ENCODE results near the gene CENPT. TPM values are rescaled to one million over a fixed set of nuclear protein-coding genes. Genes with fewer than 3 reads are reported as not detected.

Gene CENPT
- total and polyA plus RNA-seq, 2 experiments from 2014 or later = 61.8 to 65.2 TPM

DNA sequence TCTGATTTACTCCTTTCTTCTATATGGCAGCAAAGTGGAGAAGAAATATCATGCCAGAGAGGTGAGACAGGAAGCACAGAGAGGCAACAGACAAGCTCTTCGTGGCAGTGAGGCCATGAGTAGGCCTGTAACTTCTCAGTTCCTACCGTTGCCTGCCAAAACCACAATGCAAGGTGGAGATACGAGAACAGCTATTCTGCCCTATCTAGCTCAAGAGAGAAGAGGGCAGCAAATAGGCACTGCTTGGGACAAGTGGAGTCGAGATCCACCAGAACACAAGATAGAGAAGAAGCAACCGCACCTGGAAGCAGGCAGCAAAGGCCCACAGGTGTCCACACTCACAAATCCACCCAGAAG is 66.0 kb downstream of the CENPT start:
- no peak for TF ChIP-seq CTCF (IDR thresholded peaks at IDR 0.05; ENCODE audit: low read depth, low read length)
- no peaks in the 10 kb centered on the region for H3K36me3 ChIP-seq
- DNase-seq (ENCODE audit: low read depth in 1 of 2, low spot score in 1 of 2) = no peak
- no peaks in the 10 kb centered on the region for H3K9me3 ChIP-seq (ENCODE audit: low read depth)
- H3K4me1 ChIP-seq (ENCODE audit: low read depth) = no peaks in the 10 kb centered on the region
- no peak overlapping the region for H3K27ac ChIP-seq
- no peak overlapping the region for H3K4me3 ChIP-seq
- peaks cover 73% of the 10 kb centered on the region for H3K27me3 ChIP-seq

GRCh38 chr16:67780847-67781564 is 66.5 kb downstream of the CENPT start:
- no peaks in the 10 kb centered on the region for H3K9me3 ChIP-seq (ENCODE audit: low read depth)
- H3K27me3 ChIP-seq = peaks cover 70% of the 10 kb centered on the region
- DNase-seq (ENCODE audit: low read depth in 1 of 2, low spot score in 1 of 2) = no peak
- H3K27ac ChIP-seq = no peak overlapping the region
- no peaks in the 10 kb centered on the region for H3K4me1 ChIP-seq (ENCODE audit: low read depth)
- TF ChIP-seq CTCF (IDR thresholded peaks at IDR 0.05; ENCODE audit: low read depth, low read length) = no peak
- H3K4me3 ChIP-seq = no peak overlapping the region
- no peaks in the 10 kb centered on the region for H3K36me3 ChIP-seq

- Histone ChIP-seq H3K9me3 (ENCODE audit: low read depth) (no peaks in the 10 kb centered on the region), H3K4me3 (no peak overlapping the region), H3K36me3 (no peaks in the 10 kb centered on the region), H3K27me3 (peaks cover 74% of the 10 kb centered on the region), H3K27ac (no peak overlapping the region), H3K4me1 (ENCODE audit: low read depth) (no peaks in the 10 kb centered on the region)
- DNase-seq (ENCODE audit: low read depth in 1 of 2, low spot score in 1 of 2) = no peak
- TF ChIP-seq CTCF (IDR thresholded peaks at IDR 0.05; ENCODE audit: low read depth, low read length) = no peak
These were observed 68.1 kb downstream of the CENPT start for GRCh38 chr16:67779256-67780014.

Other genes with a start within 250 kb of the CENPT start
- gene CARMIL2, start 202.5 kb downstream of the CENPT start, total RNA-seq = 0.78 and 1.6 TPM in 2 replicates
- 2.3 and 2.4 TPM in 2 replicates for gene CARMIL2, start 202.5 kb downstream of the CENPT start, polyA plus RNA-seq
- 17.2 and 25.5 TPM in 2 replicates for gene ACD, start 187.4 kb downstream of the CENPT start, total RNA-seq
- 25.1 and 31.8 TPM in 2 replicates for gene ACD, start 187.4 kb downstream of the CENPT start, polyA plus RNA-seq
- 0.71 and 0.74 TPM in 2 replicates for gene PARD6A, start 186.7 kb downstream of the CENPT start, total RNA-seq
- gene PARD6A, start 186.7 kb downstream of the CENPT start, polyA plus RNA-seq = 0.91 and 1.1 TPM in 2 replicates
- gene ENKD1, start 180.9 kb downstream of the CENPT start, total RNA-seq = 29.8 and 34.8 TPM in 2 replicates
- 23.3 and 23.8 TPM in 2 replicates for gene ENKD1, start 180.9 kb downstream of the CENPT start, polyA plus RNA-seq
- 13.0 and 14.9 TPM in 2 replicates for gene C16orf86, start 180.9 kb downstream of the CENPT start, total RNA-seq
- 1.7 and 5.1 TPM in 2 replicates for gene C16orf86, start 180.9 kb downstream of the CENPT start, polyA plus RNA-seq
- gene GFOD2, start 128.4 kb downstream of the CENPT start, total RNA-seq = 5.9 and 8.4 TPM in 2 replicates
- 2.2 and 5.6 TPM in 2 replicates for gene GFOD2, start 128.4 kb downstream of the CENPT start, polyA plus RNA-seq
- 7.4 and 8.0 TPM in 2 replicates for gene RANBP10, start 41.1 kb downstream of the CENPT start, total RNA-seq
- 13.4 and 13.6 TPM in 2 replicates for gene RANBP10, start 41.1 kb downstream of the CENPT start, polyA plus RNA-seq
- gene TSNAXIP1, start 40.8 kb downstream of the CENPT start, total RNA-seq = 1.1 and 4.0 TPM in 2 replicates
- gene TSNAXIP1, start 40.8 kb downstream of the CENPT start, polyA plus RNA-seq = 1.7 and 3.0 TPM in 2 replicates
- 75.3 and 80.7 TPM in 2 replicates for gene THAP11, start 5.4 kb downstream of the CENPT start, total RNA-seq
- 61.3 and 68.3 TPM in 2 replicates for gene THAP11, start 5.4 kb downstream of the CENPT start, polyA plus RNA-seq
- gene NUTF2, start 760 bp downstream of the CENPT start, total RNA-seq = 77.6 and 213 TPM in 2 replicates
- 220 and 235 TPM in 2 replicates for gene NUTF2, start 760 bp downstream of the CENPT start, polyA plus RNA-seq
- 89.6 and 95.7 TPM in 2 replicates for gene EDC4, start 25.4 kb upstream of the CENPT start, total RNA-seq
- 68.3 and 87.8 TPM in 2 replicates for gene EDC4, start 25.4 kb upstream of the CENPT start, polyA plus RNA-seq
- 2.2 and 4.8 TPM in 2 replicates for gene NRN1L, start 37.2 kb upstream of the CENPT start, total RNA-seq
- 0.32 and 0.73 TPM in 2 replicates for gene NRN1L, start 37.2 kb upstream of the CENPT start, polyA plus RNA-seq
- gene PSKH1, start 45.6 kb upstream of the CENPT start, total RNA-seq = 31.0 and 31.6 TPM in 2 replicates
- gene PSKH1, start 45.6 kb upstream of the CENPT start, polyA plus RNA-seq = 46.7 and 48.8 TPM in 2 replicates
- gene CTRL, start 84.2 kb upstream of the CENPT start, total RNA-seq = 1.9 and 2.7 TPM in 2 replicates
- 10.0 and 14.8 TPM in 2 replicates for gene CTRL, start 84.2 kb upstream of the CENPT start, polyA plus RNA-seq
- 26.7 and 35.1 TPM in 2 replicates for gene PSMB10, start 89.2 kb upstream of the CENPT start, total RNA-seq
- gene PSMB10, start 89.2 kb upstream of the CENPT start, polyA plus RNA-seq = 34.6 and 53.2 TPM in 2 replicates
- gene LCAT, start 96.4 kb upstream of the CENPT start, total RNA-seq = 11.3 and 13.4 TPM in 2 replicates
- 13.8 and 18.4 TPM in 2 replicates for gene LCAT, start 96.4 kb upstream of the CENPT start, polyA plus RNA-seq
- gene SLC12A4, start 120.9 kb upstream of the CENPT start, total RNA-seq = 35.0 and 49.2 TPM in 2 replicates
- 36.5 and 59.4 TPM in 2 replicates for gene SLC12A4, start 120.9 kb upstream of the CENPT start, polyA plus RNA-seq
- gene DPEP3, start 132.8 kb upstream of the CENPT start, total RNA-seq = 0.07 TPM in 1 of 2 replicates, not detected in the other
- gene DPEP3, start 132.8 kb upstream of the CENPT start, polyA plus RNA-seq = 0.51 TPM in 1 of 2 replicates, not detected in the other
- gene DPEP2, start 151.8 kb upstream of the CENPT start, total RNA-seq = not detected in 2 replicates
- gene DPEP2, start 151.8 kb upstream of the CENPT start, polyA plus RNA-seq = 0.82 TPM in 1 of 2 replicates, not detected in the other
- not detected in 2 replicates for gene DPEP2NB, start 168.2 kb upstream of the CENPT start, total RNA-seq
- not detected in 2 replicates for gene DPEP2NB, start 168.2 kb upstream of the CENPT start, polyA plus RNA-seq
- 20.1 and 21.8 TPM in 2 replicates for gene DDX28, start 175.5 kb upstream of the CENPT start, total RNA-seq
- 15.3 and 20.3 TPM in 2 replicates for gene DDX28, start 175.5 kb upstream of the CENPT start, polyA plus RNA-seq
- gene DUS2, start 175.6 kb upstream of the CENPT start, total RNA-seq = 18.3 and 21.3 TPM in 2 replicates
- gene DUS2, start 175.6 kb upstream of the CENPT start, polyA plus RNA-seq = 29.7 and 30.0 TPM in 2 replicates
- 21.8 and 26.2 TPM in 2 replicates for gene NFATC3, start 237.7 kb upstream of the CENPT start, total RNA-seq
- 13.6 and 16.1 TPM in 2 replicates for gene NFATC3, start 237.7 kb upstream of the CENPT start, polyA plus RNA-seq

Measured in cardiac muscle cell (in vitro differentiated cells and primary cell).